Forelimb muscle (tissue), 1 donor: ENCODE data around the gene TTBK2. TPM values are rescaled to one million over a fixed set of nuclear protein-coding genes. Genes with fewer than 3 reads are reported as not detected.

ENCODE experiments used
- DNase-seq: peaks from one replicate; pipeline ENCODE4 v3.0.0-alpha.2; 2013; ENCODE audit warnings: low read depth
- polyA plus RNA-seq: library from polyadenylated mRNA; unstranded; fragments of 120-200 nt; gene quantifications from one replicate; pipeline ENCODE4 v1.2.1, GENCODE V29; 2013; ENCODE audit not compliant: insufficient read length

TTBK2 gene
- polyA plus RNA-seq, 1 donor: 13.2 TPM

- no peak for DNase-seq
Observed at GRCh38 chr15:42693942-42694341, 226.6 kb downstream of the TTBK2 start.

GRCh38 chr15:42693496-42693895, 227.1 kb downstream of the TTBK2 start:
- no peak for DNase-seq

DNA sequence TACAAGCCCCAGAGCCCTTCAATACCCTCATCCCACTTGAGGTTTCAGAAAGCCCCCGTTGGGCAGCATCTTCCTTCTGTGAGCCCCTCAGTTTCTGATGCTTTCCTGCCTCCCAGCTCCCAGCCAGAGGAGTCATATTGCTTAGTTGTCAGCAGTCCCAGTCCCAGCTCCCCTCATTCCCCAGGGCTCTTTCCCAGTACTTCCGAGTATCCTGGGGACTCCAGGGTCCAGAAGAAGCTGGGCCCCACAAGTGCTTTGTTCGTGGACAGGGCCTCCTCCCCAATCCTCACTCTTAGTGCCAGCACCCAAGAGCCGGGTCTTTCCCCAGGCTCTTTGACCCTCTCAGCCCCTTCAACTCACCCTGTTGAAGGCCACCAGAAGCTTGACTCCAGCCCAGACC, 227.6 kb downstream of the TTBK2 start:
- DNase-seq: no peak

- no peak for DNase-seq
Observed at GRCh38 chr15:42692536-42692935, 228.0 kb downstream of the TTBK2 start.

GRCh38 chr15:42691770-42692169, 228.8 kb downstream of the TTBK2 start:
- no peak for DNase-seq

GRCh38 chr15:42691308-42691707, 229.3 kb downstream of the TTBK2 start:
- DNase-seq: no peak

Other genes with a start within 250 kb of the TTBK2 start
- gene CDAN1, start 183.7 kb downstream of the TTBK2 start, polyA plus RNA-seq: 16.0 TPM
- gene UBR1, start 185.3 kb upstream of the TTBK2 start, polyA plus RNA-seq: 27.6 TPM
- gene TMEM62, start 212.8 kb upstream of the TTBK2 start, polyA plus RNA-seq: 9.8 TPM